ENCODE results near the gene ACTRT2.

GRCh38 chr1:3051270-3052268 is 30.3 kb downstream of the ACTRT2 start:
- TF ChIP-seq CTCF (IDR thresholded peaks at IDR 0.05), result no peak
- TF ChIP-seq POLR2A (IDR thresholded peaks at IDR 0.05), result no peak

Data from Peyer's patch (tissue), 4 donors.